ENCODE results near the gene CLEC2A.
"Not testable (repeated sequence)": the region's sequence is repeated elsewhere in the genome, so short reads cannot be mapped to it uniquely, and the experiment has no call there.

The CLEC2A gene

GRCh38 chr12:9876120-9876519 is 56.0 kb downstream of the CLEC2A start:
- DNase-seq: not testable (repeated sequence)

- DNase-seq: no peak
These were observed 59.4 kb downstream of the CLEC2A start for GRCh38 chr12:9872742-9873141.

GRCh38 chr12:9872162-9872561 is 60.0 kb downstream of the CLEC2A start:
- no peak for DNase-seq

GRCh38 chr12:9870286-9870866 is 61.8 kb downstream of the CLEC2A start:
- DNase-seq: no peak

- no peak for DNase-seq
These were observed 62.6 kb downstream of the CLEC2A start, which contains the start of gene CLEC2B for GRCh38 chr12:9869307-9870161. TSS of gene CLEC2B (minus strand) at chr12:9869354.

GRCh38 chr12:9868951-9869306 is 63.2 kb downstream of the CLEC2A start:
- no peak for DNase-seq

- DNase-seq: no peak
These were observed 63.8 kb downstream of the CLEC2A start for GRCh38 chr12:9868311-9868801.

- no peak for DNase-seq
These were observed 64.6 kb downstream of the CLEC2A start for GRCh38 chr12:9867531-9867930.

- DNase-seq: no peak
These were observed 65.3 kb downstream of the CLEC2A start for GRCh38 chr12:9866860-9867269.

- no peak for DNase-seq
These were observed 67.1 kb downstream of the CLEC2A start for GRCh38 chr12:9864913-9865675.
